AG09309 (cell line): ENCODE measurements around the gene TBL1XR1.
"Not testable (repeated sequence)": the region's sequence is repeated elsewhere in the genome, so short reads cannot be mapped to it uniquely, and the experiment has no call there.

Experiments
- DNase-seq: peaks from one replicate; pipeline ENCODE4 v3.0.0-alpha.2; 2010; ENCODE audit warnings: low read depth
- H3K4me3 ChIP-seq: 2 replicates; pipeline ENCODE4 v1.5.1; 2011; ENCODE audit warnings: mild to moderate bottlenecking, low read depth, low read length, moderate library complexity; ENCODE audit not compliant: control insufficient read depth
- CTCF ChIP-seq: IDR thresholded peaks from 2 replicates; pipeline ENCODE4 v1.5.1; 2011; ENCODE audit warnings: mild to moderate bottlenecking, low read depth, low read length, inconsistent platforms; ENCODE audit not compliant: insufficient read depth, control insufficient read depth; ENCODE audit errors: missing control alignments

TBL1XR1 gene

GRCh38 chr3:177197727-177198460 is 612 bp upstream of the TBL1XR1 start:
- H3K4me3 ChIP-seq, result peak overlapping the region; percentile 70
- no peak for DNase-seq
- TF ChIP-seq CTCF, result no peak

- DNase-seq, result no peak
- no peak for TF ChIP-seq CTCF
- peak overlapping the region; percentile 70 for H3K4me3 ChIP-seq
Observed at GRCh38 chr3:177196456-177197040, 734 bp downstream of the TBL1XR1 start.

GRCh38 chr3:177196008-177196455 is 1.2 kb downstream of the TBL1XR1 start:
- TF ChIP-seq CTCF, result no peak
- DNase-seq, result no peak
- H3K4me3 ChIP-seq, result peak overlapping the region; percentile 70

GRCh38 chr3:177195242-177195991 is 1.9 kb downstream of the TBL1XR1 start:
- TF ChIP-seq CTCF, result no peak
- peak overlapping the region; percentile 70 for H3K4me3 ChIP-seq
- no peak for DNase-seq

- no peak for DNase-seq
- H3K4me3 ChIP-seq, result no peak overlapping the region
- TF ChIP-seq CTCF, result no peak
Observed at GRCh38 chr3:177194299-177194698, 3.0 kb downstream of the TBL1XR1 start.

GRCh38 chr3:177193688-177194268 is 3.5 kb downstream of the TBL1XR1 start:
- DNase-seq, result no peak
- H3K4me3 ChIP-seq, result no peak overlapping the region
- no peak for TF ChIP-seq CTCF

GRCh38 chr3:177193275-177193674 is 4.0 kb downstream of the TBL1XR1 start:
- H3K4me3 ChIP-seq, DNase-seq: not testable (repeated sequence)
